ENCODE data around the gene GHDC. TPM values are rescaled to one million over a fixed set of nuclear protein-coding genes. Genes with fewer than 3 reads are reported as not detected.

Gene GHDC
- total and polyA plus RNA-seq, 2 experiments from 2014 or later, result 7.4 to 13.5 TPM

GRCh38 chr17:42179335-42179734 lies 15.0 kb downstream of the GHDC start:
- peaks cover 56% of the 10 kb centered on the region for H3K27me3 ChIP-seq
- TF ChIP-seq, protein P1, sequence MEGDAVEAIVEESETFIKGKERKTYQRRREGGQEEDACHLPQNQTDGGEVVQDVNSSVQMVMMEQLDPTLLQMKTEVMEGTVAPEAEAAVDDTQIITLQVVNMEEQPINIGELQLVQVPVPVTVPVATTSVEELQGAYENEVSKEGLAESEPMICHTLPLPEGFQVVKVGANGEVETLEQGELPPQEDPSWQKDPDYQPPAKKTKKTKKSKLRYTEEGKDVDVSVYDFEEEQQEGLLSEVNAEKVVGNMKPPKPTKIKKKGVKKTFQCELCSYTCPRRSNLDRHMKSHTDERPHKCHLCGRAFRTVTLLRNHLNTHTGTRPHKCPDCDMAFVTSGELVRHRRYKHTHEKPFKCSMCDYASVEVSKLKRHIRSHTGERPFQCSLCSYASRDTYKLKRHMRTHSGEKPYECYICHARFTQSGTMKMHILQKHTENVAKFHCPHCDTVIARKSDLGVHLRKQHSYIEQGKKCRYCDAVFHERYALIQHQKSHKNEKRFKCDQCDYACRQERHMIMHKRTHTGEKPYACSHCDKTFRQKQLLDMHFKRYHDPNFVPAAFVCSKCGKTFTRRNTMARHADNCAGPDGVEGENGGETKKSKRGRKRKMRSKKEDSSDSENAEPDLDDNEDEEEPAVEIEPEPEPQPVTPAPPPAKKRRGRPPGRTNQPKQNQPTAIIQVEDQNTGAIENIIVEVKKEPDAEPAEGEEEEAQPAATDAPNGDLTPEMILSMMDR (IDR thresholded peaks at IDR 0.05; ENCODE audit: low read depth, low read length), result no peak
- H3K4me3 ChIP-seq, result no peak overlapping the region

DNA sequence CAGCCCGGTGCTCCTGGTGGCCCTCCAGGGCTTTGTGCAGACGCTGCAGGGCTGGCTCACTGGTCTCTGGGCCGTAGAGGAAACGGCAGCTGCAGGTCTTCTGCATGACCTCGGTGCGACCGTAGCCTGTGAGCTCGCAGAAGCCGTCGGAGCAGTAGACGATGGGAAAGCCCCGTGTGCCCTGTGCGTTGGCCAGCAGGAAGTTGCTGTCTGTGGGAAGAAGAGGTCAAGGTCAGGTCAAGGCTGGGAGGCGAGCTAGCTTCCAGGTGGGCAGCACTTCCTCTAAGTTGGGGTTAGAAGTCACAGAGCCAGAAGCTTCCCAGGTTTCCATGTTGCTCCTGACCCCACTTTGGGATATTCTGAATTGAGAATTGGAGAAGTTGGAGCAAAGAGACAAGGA lies 15.5 kb downstream of the GHDC start:
- TF ChIP-seq, protein P1 (IDR thresholded peaks at IDR 0.05; ENCODE audit: low read depth, low read length), result no peak
- no peak overlapping the region for H3K4me3 ChIP-seq
- no peak for DNase-seq (ENCODE audit: low read depth in 1 of 2, low spot score in 1 of 2)
- peaks cover 56% of the 10 kb centered on the region for H3K27me3 ChIP-seq
- no peaks in the 10 kb centered on the region for H3K9me3 ChIP-seq (ENCODE audit: low read depth)
- peaks cover 9% of the 10 kb centered on the region for H3K4me1 ChIP-seq (ENCODE audit: low read depth)
- H3K27ac ChIP-seq, result no peak overlapping the region
- H3K36me3 ChIP-seq, result no peaks in the 10 kb centered on the region

More at GRCh38 chr17:42179335-42179734, 15.0 kb downstream of the GHDC start:
- H3K27ac ChIP-seq, result no peak overlapping the region
- DNase-seq (ENCODE audit: low read depth in 1 of 2, low spot score in 1 of 2), result no peak
- H3K9me3 ChIP-seq (ENCODE audit: low read depth), result no peaks in the 10 kb centered on the region
- H3K4me1 ChIP-seq (ENCODE audit: low read depth), result peaks cover 10% of the 10 kb centered on the region
- H3K36me3 ChIP-seq, result no peaks in the 10 kb centered on the region

GRCh38 chr17:42177684-42178083 lies 16.6 kb downstream of the GHDC start:
- TF ChIP-seq, protein P1 (IDR thresholded peaks at IDR 0.05; ENCODE audit: low read depth, low read length), result no peak
- no peak for DNase-seq (ENCODE audit: low read depth in 1 of 2, low spot score in 1 of 2)
- Histone ChIP-seq H3K27me3 (peaks cover 44% of the 10 kb centered on the region), H3K27ac (no peak overlapping the region), H3K9me3 (ENCODE audit: low read depth) (no peaks in the 10 kb centered on the region), H3K36me3 (no peaks in the 10 kb centered on the region), H3K4me1 (ENCODE audit: low read depth) (peaks cover 5% of the 10 kb centered on the region), H3K4me3 (no peak overlapping the region)

GRCh38 chr17:42174126-42174783 lies 20.0 kb downstream of the GHDC start:
- Histone ChIP-seq H3K27me3 (peaks cover 12% of the 10 kb centered on the region), H3K4me3 (no peak overlapping the region), H3K9me3 (ENCODE audit: low read depth) (no peaks in the 10 kb centered on the region), H3K36me3 (no peaks in the 10 kb centered on the region), H3K27ac (no peak overlapping the region), H3K4me1 (ENCODE audit: low read depth) (no peaks in the 10 kb centered on the region)
- no peak for DNase-seq (ENCODE audit: low read depth in 1 of 2, low spot score in 1 of 2)
- TF ChIP-seq, protein P1 (IDR thresholded peaks at IDR 0.05; ENCODE audit: low read depth, low read length), result no peak

GRCh38 chr17:42171831-42172230 lies 22.5 kb downstream of the GHDC start:
- H3K4me1 ChIP-seq (ENCODE audit: low read depth), result no peaks in the 10 kb centered on the region
- no peak overlapping the region for H3K4me3 ChIP-seq
- no peaks in the 10 kb centered on the region for H3K27me3 ChIP-seq
- DNase-seq (ENCODE audit: low read depth in 1 of 2, low spot score in 1 of 2), result no peak
- TF ChIP-seq, protein P1 (IDR thresholded peaks at IDR 0.05; ENCODE audit: low read depth, low read length), result no peak
- H3K27ac ChIP-seq, result no peak overlapping the region
- H3K36me3 ChIP-seq, result no peaks in the 10 kb centered on the region
- H3K9me3 ChIP-seq (ENCODE audit: low read depth), result no peaks in the 10 kb centered on the region
